ENCODE results near the gene SYT7.

The SYT7 gene

GRCh38 chr11:61598374-61598773 is 17.5 kb upstream of the SYT7 start (continued):
- TF ChIP-seq REST (tag by site-specific recombination; IDR thresholded peaks at IDR 0.05) (no peak), SETDB1 (IDR thresholded peaks at IDR 0.05; ENCODE audit: insufficient read length, low read length) (no peak), ZNF335 (tag by site-specific recombination; conservative IDR thresholded peaks at IDR 0.05) (no peak), ZNF16 (tag by site-specific recombination; IDR thresholded peaks at IDR 0.05; ENCODE audit: low read depth) (no peak)

GRCh38 chr11:61596990-61597389 is 16.1 kb upstream of the SYT7 start:
- H3K4me1 ChIP-seq (ENCODE audit: control insufficient read depth, insufficient read depth, low read length): no peaks in the 10 kb centered on the region
- H3K9me3 ChIP-seq (ENCODE audit: control insufficient read depth, insufficient read depth, low read depth, low read length): no peaks in the 10 kb centered on the region
- no peak overlapping the region for H3K4me3 ChIP-seq (ENCODE audit: low read depth, low read length)
- H3K27ac ChIP-seq (ENCODE audit: extremely low read depth, low read depth, low read length): no peak overlapping the region
- CTCF ChIA-PET: interaction anchor here (1.1 to 1.3 kb wide), 2 partner anchors 9 to 119 kb away, joined by 3 read pairs; no protein-coding TSS in a partner anchor
- TF ChIP-seq ZNF707 (tag by site-specific recombination; IDR thresholded peaks at IDR 0.05) (no peak), ZNF658 (tag by site-specific recombination; IDR thresholded peaks at IDR 0.05) (no peak), ZNF560 (tag by site-specific recombination; IDR thresholded peaks at IDR 0.05; ENCODE audit: borderline replicate concordance) (no peak), ZNF670 (tag by site-specific recombination; IDR thresholded peaks at IDR 0.05; ENCODE audit: low read depth) (no peak), ZNF521 (tag by site-specific recombination; IDR thresholded peaks at IDR 0.05) (no peak), OVOL3 (tag by site-specific recombination; IDR thresholded peaks at IDR 0.05) (no peak), ZNF513 (tag by site-specific recombination; IDR thresholded peaks at IDR 0.05) (no peak), ZBTB48 (tag by site-specific recombination; IDR thresholded peaks at IDR 0.05) (no peak), ZNF23 (tag by site-specific recombination; IDR thresholded peaks at IDR 0.05; ENCODE audit: borderline replicate concordance) (no peak), ZNF624 (tag by site-specific recombination; IDR thresholded peaks at IDR 0.05) (no peak), ZNF768 (tag by site-specific recombination; IDR thresholded peaks at IDR 0.05) (no peak), ZNF280C (tag by site-specific recombination; IDR thresholded peaks at IDR 0.05) (no peak), ZNF747 (tag by site-specific recombination; IDR thresholded peaks at IDR 0.05) (no peak), KLF8 (tag by site-specific recombination; IDR thresholded peaks at IDR 0.05) (no peak), CTCF (tag by site-specific recombination; IDR thresholded peaks at IDR 0.05) (no peak), ZNF544 (tag by site-specific recombination; IDR thresholded peaks at IDR 0.05) (no peak), ZBTB6 (tag by site-specific recombination; IDR thresholded peaks at IDR 0.05) (no peak), ZNF843 (tag by site-specific recombination; IDR thresholded peaks at IDR 0.05) (no peak)
- no peaks in the 10 kb centered on the region for H3K36me3 ChIP-seq (ENCODE audit: control insufficient read depth in 2 of 2, insufficient read depth in 1 of 2, low read length in 2 of 2)
- POLR2A ChIA-PET: no interaction called here
